ENCODE data around the gene FAM168A. TPM values are rescaled to one million over a fixed set of nuclear protein-coding genes. Genes with fewer than 3 reads are reported as not detected.

FAM168A gene
- total and polyA plus RNA-seq, 10 of the 15 experiments (the other 5 are each of a cell fraction or from before 2014, with no cell fraction given) = 1.7 to 20.0 (median 10.0) TPM

DNA sequence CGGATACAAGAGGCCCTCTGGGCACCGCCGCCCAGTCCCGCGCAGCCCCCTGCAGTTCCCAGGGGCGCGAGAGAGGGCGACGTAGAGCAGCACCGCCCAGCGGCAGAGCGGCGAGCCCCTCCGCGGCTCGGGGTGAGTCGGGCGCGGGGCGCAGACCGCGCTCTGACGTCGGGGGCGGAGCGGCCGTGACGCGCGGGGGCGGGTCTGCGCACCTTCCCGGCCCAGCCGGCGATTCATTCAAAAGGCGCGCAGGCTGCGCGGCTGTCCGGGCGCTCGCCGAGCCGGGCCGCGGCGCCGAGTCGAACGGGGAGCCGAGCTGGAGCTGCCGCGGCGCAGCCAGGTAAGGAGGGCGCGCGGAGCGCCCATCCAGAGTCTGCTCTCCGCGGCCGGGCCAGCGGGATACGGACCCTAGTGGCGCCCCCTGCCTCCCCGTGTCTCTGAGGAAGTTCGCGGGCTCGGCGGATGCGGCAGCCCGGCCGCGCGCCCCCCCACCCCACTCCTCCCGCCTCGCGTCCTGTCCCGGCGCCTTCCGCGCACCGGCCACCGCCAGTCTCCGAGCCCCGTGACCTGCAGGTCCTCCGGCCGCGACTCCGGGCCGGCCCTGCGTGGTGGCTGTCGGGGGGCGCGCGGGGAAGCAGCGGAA lies 221.6 kb downstream of the FAM168A start, which contains the start of gene RELT (continued):
- TF ChIP-seq, protein P1, sequence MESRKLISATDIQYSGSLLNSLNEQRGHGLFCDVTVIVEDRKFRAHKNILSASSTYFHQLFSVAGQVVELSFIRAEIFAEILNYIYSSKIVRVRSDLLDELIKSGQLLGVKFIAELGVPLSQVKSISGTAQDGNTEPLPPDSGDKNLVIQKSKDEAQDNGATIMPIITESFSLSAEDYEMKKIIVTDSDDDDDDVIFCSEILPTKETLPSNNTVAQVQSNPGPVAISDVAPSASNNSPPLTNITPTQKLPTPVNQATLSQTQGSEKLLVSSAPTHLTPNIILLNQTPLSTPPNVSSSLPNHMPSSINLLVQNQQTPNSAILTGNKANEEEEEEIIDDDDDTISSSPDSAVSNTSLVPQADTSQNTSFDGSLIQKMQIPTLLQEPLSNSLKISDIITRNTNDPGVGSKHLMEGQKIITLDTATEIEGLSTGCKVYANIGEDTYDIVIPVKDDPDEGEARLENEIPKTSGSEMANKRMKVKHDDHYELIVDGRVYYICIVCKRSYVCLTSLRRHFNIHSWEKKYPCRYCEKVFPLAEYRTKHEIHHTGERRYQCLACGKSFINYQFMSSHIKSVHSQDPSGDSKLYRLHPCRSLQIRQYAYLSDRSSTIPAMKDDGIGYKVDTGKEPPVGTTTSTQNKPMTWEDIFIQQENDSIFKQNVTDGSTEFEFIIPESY (IDR thresholded peaks at IDR 0.05) = no peak
- TF ChIP-seq GATAD2B (conservative IDR thresholded peaks at IDR 0.05; ENCODE audit: low read depth) = peak; percentile 91
- peak in 1 of 2 experiments; percentile 91; a peak in 2 of 3 replicates for TF ChIP-seq EGR1 (IDR thresholded peaks at IDR 0.05; ENCODE audit: borderline replicate concordance in 1 of 2, low read depth in 2 of 2, low read length in 2 of 2)
- no peak for TF ChIP-seq SREBF1 (IDR thresholded peaks at IDR 0.05; ENCODE audit: low read length)
- peak; percentile 42 for TF ChIP-seq NRF1 (conservative IDR thresholded peaks at IDR 0.05; ENCODE audit: low read depth, low read length)
- TF ChIP-seq, protein P2, sequence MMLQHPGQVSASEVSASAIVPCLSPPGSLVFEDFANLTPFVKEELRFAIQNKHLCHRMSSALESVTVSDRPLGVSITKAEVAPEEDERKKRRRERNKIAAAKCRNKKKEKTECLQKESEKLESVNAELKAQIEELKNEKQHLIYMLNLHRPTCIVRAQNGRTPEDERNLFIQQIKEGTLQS (IDR thresholded peaks at IDR 0.05; ENCODE audit: borderline replicate concordance, extremely low read depth, low read depth, low read length) = no peak
- TF ChIP-seq ZNF384 (IDR thresholded peaks at IDR 0.05; ENCODE audit: borderline replicate concordance, low read depth, low read length) = no peak
- TF ChIP-seq KLF5 (IDR thresholded peaks at IDR 0.05; ENCODE audit: partially characterized antibody) = no peak
- TF ChIP-seq TCF7 (IDR thresholded peaks at IDR 0.05; ENCODE audit: borderline replicate concordance) = no peak
- TF ChIP-seq RB1 (IDR thresholded peaks at IDR 0.05; ENCODE audit: borderline replicate concordance) = peak; percentile 90; the same call in 1 of the 2 replicates
- TF ChIP-seq SMARCA5 (IDR thresholded peaks at IDR 0.05) = peak; percentile 94
- TF ChIP-seq HDAC2 (IDR thresholded peaks at IDR 0.05) = no peak
- TF ChIP-seq, protein P3, sequence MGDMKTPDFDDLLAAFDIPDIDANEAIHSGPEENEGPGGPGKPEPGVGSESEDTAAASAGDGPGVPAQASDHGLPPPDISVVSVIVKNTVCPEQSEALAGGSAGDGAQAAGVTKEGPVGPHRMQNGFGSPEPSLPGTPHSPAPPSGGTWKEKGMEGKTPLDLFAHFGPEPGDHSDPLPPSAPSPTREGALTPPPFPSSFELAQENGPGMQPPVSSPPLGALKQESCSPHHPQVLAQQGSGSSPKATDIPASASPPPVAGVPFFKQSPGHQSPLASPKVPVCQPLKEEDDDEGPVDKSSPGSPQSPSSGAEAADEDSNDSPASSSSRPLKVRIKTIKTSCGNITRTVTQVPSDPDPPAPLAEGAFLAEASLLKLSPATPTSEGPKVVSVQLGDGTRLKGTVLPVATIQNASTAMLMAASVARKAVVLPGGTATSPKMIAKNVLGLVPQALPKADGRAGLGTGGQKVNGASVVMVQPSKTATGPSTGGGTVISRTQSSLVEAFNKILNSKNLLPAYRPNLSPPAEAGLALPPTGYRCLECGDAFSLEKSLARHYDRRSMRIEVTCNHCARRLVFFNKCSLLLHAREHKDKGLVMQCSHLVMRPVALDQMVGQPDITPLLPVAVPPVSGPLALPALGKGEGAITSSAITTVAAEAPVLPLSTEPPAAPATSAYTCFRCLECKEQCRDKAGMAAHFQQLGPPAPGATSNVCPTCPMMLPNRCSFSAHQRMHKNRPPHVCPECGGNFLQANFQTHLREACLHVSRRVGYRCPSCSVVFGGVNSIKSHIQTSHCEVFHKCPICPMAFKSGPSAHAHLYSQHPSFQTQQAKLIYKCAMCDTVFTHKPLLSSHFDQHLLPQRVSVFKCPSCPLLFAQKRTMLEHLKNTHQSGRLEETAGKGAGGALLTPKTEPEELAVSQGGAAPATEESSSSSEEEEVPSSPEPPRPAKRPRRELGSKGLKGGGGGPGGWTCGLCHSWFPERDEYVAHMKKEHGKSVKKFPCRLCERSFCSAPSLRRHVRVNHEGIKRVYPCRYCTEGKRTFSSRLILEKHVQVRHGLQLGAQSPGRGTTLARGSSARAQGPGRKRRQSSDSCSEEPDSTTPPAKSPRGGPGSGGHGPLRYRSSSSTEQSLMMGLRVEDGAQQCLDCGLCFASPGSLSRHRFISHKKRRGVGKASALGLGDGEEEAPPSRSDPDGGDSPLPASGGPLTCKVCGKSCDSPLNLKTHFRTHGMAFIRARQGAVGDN (IDR thresholded peaks at IDR 0.05) = peak; percentile 89
- TF ChIP-seq LARP7 (IDR thresholded peaks at IDR 0.05) = peak; percentile 92
- peak; percentile 38 to 72; a peak in 3 of 4 replicates for TF ChIP-seq BHLHE40 (IDR thresholded peaks at IDR 0.05; ENCODE audit: borderline replicate concordance in 1 of 2, low read depth in 2 of 2, low read length in 1 of 2)
- TF ChIP-seq, protein P4, sequence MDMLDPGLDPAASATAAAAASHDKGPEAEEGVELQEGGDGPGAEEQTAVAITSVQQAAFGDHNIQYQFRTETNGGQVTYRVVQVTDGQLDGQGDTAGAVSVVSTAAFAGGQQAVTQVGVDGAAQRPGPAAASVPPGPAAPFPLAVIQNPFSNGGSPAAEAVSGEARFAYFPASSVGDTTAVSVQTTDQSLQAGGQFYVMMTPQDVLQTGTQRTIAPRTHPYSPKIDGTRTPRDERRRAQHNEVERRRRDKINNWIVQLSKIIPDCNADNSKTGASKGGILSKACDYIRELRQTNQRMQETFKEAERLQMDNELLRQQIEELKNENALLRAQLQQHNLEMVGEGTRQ (IDR thresholded peaks at IDR 0.05; ENCODE audit: borderline replicate concordance, low read depth, low read length) = no peak
- no peak for TF ChIP-seq FOXK2 (IDR thresholded peaks at IDR 0.05)
- TF ChIP-seq BMI1 (IDR thresholded peaks at IDR 0.05; ENCODE audit: borderline replicate concordance) = no peak
- TF ChIP-seq, protein P5, sequence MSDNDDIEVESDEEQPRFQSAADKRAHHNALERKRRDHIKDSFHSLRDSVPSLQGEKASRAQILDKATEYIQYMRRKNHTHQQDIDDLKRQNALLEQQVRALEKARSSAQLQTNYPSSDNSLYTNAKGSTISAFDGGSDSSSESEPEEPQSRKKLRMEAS (IDR thresholded peaks at IDR 0.05; ENCODE audit: low read depth, low read length) = no peak
- TF ChIP-seq NR2C1 (IDR thresholded peaks at IDR 0.05) = peak; percentile 53; the same call in 1 of the 2 replicates
- TF ChIP-seq, protein P6, sequence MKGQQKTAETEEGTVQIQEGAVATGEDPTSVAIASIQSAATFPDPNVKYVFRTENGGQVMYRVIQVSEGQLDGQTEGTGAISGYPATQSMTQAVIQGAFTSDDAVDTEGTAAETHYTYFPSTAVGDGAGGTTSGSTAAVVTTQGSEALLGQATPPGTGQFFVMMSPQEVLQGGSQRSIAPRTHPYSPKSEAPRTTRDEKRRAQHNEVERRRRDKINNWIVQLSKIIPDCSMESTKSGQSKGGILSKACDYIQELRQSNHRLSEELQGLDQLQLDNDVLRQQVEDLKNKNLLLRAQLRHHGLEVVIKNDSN (IDR thresholded peaks at IDR 0.05; ENCODE audit: borderline replicate concordance, extremely low read length, insufficient read depth, low read depth, low read length) = no peak
- no peak for TF ChIP-seq MTA2 (IDR thresholded peaks at IDR 0.05; ENCODE audit: low read depth)
